Activated T-helper 1 cell treated with anti-CD3 and anti-CD28 coated beads, Interleukin-12 subunit alpha, Interleukin-12 subunit beta, Interleukin-2, Interleukin-4 antibody, amounts not matched to agents 30 ng/mL and 10 ng/mL and 1 ng/mL, durations not matched to agents 14 hours and 24 hours and 36 hours (primary cell): ENCODE data around the gene GABRG2. TPM values are rescaled to one million over a fixed set of nuclear protein-coding genes. Genes with fewer than 3 reads are reported as not detected.

Experiments used
- total RNA-seq: library from RNA; stranded (reverse); gene quantifications from 2 replicates; pipeline ENCODE4 v1.2.3, GENCODE V29; 2022

Gene GABRG2
- total RNA-seq, 1 donor from 2014 or later = not detected

Other genes with a start within 250 kb of the GABRG2 start
- gene GABRA1, start 219.7 kb upstream of the GABRG2 start, total RNA-seq = not detected in 2 replicates